ENCODE measurements around the gene UBE4A.

Gene UBE4A, protein sequence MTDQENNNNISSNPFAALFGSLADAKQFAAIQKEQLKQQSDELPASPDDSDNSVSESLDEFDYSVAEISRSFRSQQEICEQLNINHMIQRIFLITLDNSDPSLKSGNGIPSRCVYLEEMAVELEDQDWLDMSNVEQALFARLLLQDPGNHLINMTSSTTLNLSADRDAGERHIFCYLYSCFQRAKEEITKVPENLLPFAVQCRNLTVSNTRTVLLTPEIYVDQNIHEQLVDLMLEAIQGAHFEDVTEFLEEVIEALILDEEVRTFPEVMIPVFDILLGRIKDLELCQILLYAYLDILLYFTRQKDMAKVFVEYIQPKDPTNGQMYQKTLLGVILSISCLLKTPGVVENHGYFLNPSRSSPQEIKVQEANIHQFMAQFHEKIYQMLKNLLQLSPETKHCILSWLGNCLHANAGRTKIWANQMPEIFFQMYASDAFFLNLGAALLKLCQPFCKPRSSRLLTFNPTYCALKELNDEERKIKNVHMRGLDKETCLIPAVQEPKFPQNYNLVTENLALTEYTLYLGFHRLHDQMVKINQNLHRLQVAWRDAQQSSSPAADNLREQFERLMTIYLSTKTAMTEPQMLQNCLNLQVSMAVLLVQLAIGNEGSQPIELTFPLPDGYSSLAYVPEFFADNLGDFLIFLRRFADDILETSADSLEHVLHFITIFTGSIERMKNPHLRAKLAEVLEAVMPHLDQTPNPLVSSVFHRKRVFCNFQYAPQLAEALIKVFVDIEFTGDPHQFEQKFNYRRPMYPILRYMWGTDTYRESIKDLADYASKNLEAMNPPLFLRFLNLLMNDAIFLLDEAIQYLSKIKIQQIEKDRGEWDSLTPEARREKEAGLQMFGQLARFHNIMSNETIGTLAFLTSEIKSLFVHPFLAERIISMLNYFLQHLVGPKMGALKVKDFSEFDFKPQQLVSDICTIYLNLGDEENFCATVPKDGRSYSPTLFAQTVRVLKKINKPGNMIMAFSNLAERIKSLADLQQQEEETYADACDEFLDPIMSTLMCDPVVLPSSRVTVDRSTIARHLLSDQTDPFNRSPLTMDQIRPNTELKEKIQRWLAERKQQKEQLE

DNA sequence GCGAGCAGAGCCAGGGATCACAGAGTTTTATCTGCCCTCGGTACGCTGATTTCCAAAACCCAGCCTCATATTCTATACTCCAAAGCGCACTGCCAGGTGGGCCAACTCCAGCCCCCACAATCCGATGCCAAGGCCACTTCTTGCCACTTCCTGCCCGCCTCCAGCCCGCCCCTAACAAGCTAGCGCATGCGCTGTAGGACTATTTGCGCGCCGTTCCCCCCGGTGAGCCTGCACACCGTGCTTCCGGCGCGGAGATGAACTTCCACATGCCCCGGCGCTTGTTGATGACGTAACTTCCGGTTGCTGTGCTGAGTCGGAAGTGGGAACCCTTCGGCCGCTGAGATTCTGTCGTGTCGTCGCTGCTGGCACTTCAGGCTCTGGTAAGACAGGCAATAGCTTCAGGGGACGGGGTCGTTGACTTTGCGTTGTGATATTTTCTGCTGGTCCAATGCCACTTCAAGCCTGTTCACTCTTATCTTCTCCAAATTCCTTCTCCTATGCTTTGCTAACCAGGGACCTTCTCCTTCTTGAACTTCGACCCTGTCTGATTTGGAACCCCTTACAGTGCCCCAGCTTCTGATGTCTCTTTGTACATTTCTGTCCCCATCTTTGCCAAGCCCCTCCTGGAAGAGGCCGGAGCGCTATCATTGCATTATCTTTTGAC lies at the start of gene UBE4A:
UBE4A (plus strand) TSS at position 306 of the 664 bp plus-strand sequence. CDS start 5,481 bp downstream, outside the sequence.
- H3K4me3 Mint-ChIP-seq = peak within 1 kb of the TSS; percentile 96
- peaks cover 14% of the 10 kb centered on the region for H3K4me1 Mint-ChIP-seq
- peak; percentile 93 for DNase-seq
- H3K27ac Mint-ChIP-seq = peak within 1 kb of the TSS; percentile 57
- peaks cover 11% of the 10 kb centered on the region for H3K9me3 Mint-ChIP-seq
- H3K36me3 Mint-ChIP-seq (ENCODE audit: low read depth) = peaks cover 8% of the 10 kb centered on the region
- TF ChIP-seq, protein P1, sequence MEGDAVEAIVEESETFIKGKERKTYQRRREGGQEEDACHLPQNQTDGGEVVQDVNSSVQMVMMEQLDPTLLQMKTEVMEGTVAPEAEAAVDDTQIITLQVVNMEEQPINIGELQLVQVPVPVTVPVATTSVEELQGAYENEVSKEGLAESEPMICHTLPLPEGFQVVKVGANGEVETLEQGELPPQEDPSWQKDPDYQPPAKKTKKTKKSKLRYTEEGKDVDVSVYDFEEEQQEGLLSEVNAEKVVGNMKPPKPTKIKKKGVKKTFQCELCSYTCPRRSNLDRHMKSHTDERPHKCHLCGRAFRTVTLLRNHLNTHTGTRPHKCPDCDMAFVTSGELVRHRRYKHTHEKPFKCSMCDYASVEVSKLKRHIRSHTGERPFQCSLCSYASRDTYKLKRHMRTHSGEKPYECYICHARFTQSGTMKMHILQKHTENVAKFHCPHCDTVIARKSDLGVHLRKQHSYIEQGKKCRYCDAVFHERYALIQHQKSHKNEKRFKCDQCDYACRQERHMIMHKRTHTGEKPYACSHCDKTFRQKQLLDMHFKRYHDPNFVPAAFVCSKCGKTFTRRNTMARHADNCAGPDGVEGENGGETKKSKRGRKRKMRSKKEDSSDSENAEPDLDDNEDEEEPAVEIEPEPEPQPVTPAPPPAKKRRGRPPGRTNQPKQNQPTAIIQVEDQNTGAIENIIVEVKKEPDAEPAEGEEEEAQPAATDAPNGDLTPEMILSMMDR (IDR thresholded peaks at IDR 0.05) = no peak
- H3K27me3 Mint-ChIP-seq (ENCODE audit: low read depth, poor library complexity) = peaks cover 31% of the 10 kb centered on the region

DNA sequence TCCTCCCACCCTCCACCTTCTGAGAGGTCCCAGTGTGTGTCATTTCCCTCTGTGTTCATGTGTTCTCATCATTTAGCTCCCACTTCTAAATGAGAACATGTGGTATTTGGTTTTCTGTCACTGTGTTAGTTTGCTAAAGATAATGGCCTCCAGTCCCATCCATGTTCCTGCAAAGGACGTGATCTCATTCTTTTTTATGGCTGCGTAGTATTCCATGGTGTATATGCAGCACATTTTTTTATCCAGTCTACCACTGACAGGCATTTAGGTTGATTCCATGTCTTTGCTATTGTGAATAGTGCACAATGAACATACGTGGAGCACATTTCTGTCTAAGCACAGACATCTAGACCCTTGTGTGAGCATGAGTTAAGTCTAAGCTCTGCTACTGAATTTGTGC lies 49.1 kb upstream of the UBE4A start:
- H3K4me1 Mint-ChIP-seq = peaks cover 16% of the 10 kb centered on the region
- H3K36me3 Mint-ChIP-seq (ENCODE audit: low read depth) = no peaks in the 10 kb centered on the region
- H3K27me3 Mint-ChIP-seq (ENCODE audit: low read depth, poor library complexity) = peaks cover 31% of the 10 kb centered on the region
- H3K4me3 Mint-ChIP-seq = no peak overlapping the region
- no peak overlapping the region for H3K27ac Mint-ChIP-seq
- DNase-seq = no peak
- TF ChIP-seq, protein P1 (IDR thresholded peaks at IDR 0.05) = no peak
- no peaks in the 10 kb centered on the region for H3K9me3 Mint-ChIP-seq

DNA sequence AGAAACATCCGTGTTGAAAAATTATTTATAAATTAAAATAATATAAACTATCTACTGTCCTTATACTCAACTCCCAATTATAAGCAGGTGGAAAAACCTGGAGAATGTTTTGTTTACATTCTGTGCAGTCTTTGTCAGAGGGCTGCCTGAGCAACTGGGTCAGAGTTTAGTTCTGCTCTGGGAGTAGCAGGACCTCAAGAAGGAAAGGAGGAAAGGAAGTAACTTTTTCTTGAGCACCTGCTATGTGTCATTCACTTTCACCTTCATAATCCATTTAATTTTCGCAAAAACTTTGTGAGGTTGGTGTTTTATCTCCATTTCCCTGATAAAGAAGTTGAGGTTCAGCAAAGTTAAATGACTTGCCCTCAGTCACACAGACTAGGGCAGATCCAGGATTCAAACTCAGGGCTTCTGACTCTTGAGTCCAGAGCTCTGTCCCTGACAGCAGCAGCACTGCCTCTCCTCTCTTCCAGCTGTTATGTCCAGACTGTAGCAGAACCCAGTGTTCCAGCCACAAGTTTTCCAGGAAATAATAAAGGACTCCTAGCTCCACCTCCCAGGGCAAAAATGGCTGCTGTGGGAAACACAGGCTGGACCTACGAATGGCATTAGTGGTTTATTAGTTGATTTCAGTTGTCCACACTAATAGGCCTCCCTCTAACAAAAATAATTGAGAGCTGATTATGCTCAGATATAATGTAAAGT lies 48.5 kb upstream of the UBE4A start:
- Mint-ChIP-seq H3K4me3 (no peak overlapping the region), H3K9me3 (no peaks in the 10 kb centered on the region), H3K4me1 (peaks cover 22% of the 10 kb centered on the region), H3K36me3 (ENCODE audit: low read depth) (no peaks in the 10 kb centered on the region), H3K27ac (no peak overlapping the region), H3K27me3 (ENCODE audit: low read depth, poor library complexity) (peaks cover 28% of the 10 kb centered on the region)
- no peak for DNase-seq
- TF ChIP-seq, protein P1 (IDR thresholded peaks at IDR 0.05) = no peak

DNA sequence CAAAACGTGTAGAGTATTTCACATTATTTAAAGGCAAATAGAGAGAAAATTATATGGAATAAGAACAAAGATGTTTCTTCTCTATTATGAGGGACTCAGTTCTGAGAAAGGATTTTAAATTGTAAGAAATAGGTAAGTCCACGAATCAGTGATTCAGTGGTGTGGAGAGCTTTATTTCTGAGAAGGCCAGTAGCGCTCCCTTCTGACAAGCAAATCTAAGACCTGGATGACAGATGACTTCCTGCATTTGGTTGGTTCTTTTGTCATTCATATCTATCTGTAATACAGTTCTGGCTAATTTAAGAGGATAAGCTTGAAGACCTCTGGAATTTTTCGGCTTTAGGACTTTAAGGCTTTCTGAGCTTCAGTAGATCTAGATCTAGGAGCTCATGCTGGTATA lies 47.9 kb upstream of the UBE4A start:
- TF ChIP-seq, protein P1 (IDR thresholded peaks at IDR 0.05) = no peak
- no peak for DNase-seq
- Mint-ChIP-seq H3K27ac (no peak overlapping the region), H3K36me3 (ENCODE audit: low read depth) (no peaks in the 10 kb centered on the region), H3K4me3 (no peak overlapping the region), H3K4me1 (peaks cover 28% of the 10 kb centered on the region), H3K9me3 (no peaks in the 10 kb centered on the region), H3K27me3 (ENCODE audit: low read depth, poor library complexity) (peaks cover 26% of the 10 kb centered on the region)

DNA sequence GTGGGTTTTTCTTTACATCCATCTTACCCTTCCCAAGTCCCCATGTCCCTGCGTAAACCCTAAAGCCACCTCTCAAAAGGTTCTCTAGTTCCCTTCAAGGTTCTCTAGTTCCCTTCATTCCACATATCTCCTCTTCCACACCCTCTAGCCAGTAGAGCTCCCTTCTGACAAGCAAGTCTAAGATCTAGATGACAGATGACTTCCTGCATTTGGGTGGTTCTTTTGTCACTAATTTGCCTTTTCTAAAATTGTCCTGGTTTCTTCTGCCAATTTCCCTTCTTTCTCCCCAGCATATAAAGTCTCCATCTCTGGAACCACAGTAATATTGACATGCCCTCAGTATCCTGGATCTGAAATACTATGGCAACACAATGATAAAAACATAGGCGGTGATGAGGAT lies 47.1 kb upstream of the UBE4A start:
- DNase-seq = no peak
- TF ChIP-seq, protein P1 (IDR thresholded peaks at IDR 0.05) = no peak
- Mint-ChIP-seq H3K27me3 (ENCODE audit: low read depth, poor library complexity) (peaks cover 26% of the 10 kb centered on the region), H3K4me3 (no peak overlapping the region), H3K9me3 (peaks cover 3% of the 10 kb centered on the region), H3K27ac (no peak overlapping the region), H3K4me1 (peaks cover 34% of the 10 kb centered on the region), H3K36me3 (ENCODE audit: low read depth) (no peaks in the 10 kb centered on the region)
